Ishikawa (cell line): Measurements from ENCODE around the gene MACROD2.

Experiments
- TAF1 ChIP-seq: IDR thresholded peaks from 2 replicates; pipeline ENCODE4 v1.6.1; 2012; ENCODE audit warnings: low read depth, mild to moderate bottlenecking
- YY1 ChIP-seq: IDR thresholded peaks from 2 replicates; pipeline ENCODE4 v1.6.1; 2012; ENCODE audit warnings: low read depth
- TF ChIP-seq, protein P1 (sequence below): IDR thresholded peaks from 2 replicates; pipeline ENCODE4 v1.6.1; 2012

GRCh38 chr20:15109494-15109893 lies 1114.2 kb downstream of the MACROD2 start:
- TF ChIP-seq, protein P1, sequence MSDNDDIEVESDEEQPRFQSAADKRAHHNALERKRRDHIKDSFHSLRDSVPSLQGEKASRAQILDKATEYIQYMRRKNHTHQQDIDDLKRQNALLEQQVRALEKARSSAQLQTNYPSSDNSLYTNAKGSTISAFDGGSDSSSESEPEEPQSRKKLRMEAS, result no peak
- TF ChIP-seq TAF1, result no peak
- TF ChIP-seq YY1, result no peak
